Mesothelial cell of epicardium (in vitro differentiated cells): Measurements from ENCODE around the gene GPER1. TPM values are rescaled to one million over a fixed set of nuclear protein-coding genes. Genes with fewer than 3 reads are reported as not detected.

Source experiments
- DNase-seq, 2 experiments: peaks; one replicate each; pipeline ENCODE4 v3.0.0; 2021; ENCODE audit warnings: low spot score in 2 of 2; ENCODE audit not compliant: unreplicated experiment in 2 of 2
- H3K27ac Mint-ChIP-seq: 2 replicates; pipeline ENCODE4 v1.8.0; 2021; ENCODE audit warnings: mixed read lengths
- H3K27me3 Mint-ChIP-seq: 2 replicates; pipeline ENCODE4 v1.8.0; 2021; ENCODE audit warnings: low read depth, mixed read lengths
- H3K36me3 Mint-ChIP-seq: 2 replicates; pipeline ENCODE4 v1.8.0; 2021; ENCODE audit warnings: mixed read lengths
- H3K4me1 Mint-ChIP-seq: 2 replicates; pipeline ENCODE4 v1.8.0; 2021; ENCODE audit warnings: mixed read lengths
- H3K4me3 Mint-ChIP-seq: 2 replicates; pipeline ENCODE4 v1.8.0; 2021; ENCODE audit warnings: mild to moderate bottlenecking, moderate library complexity, mixed read lengths
- H3K9me3 Mint-ChIP-seq: 2 replicates; pipeline ENCODE4 v1.8.0; 2021; ENCODE audit warnings: mixed read lengths
- total RNA-seq: library from RNA; stranded (reverse); gene quantifications from 3 replicates; pipeline ENCODE4 v1.2.1, GENCODE V29; 2021
- TF ChIP-seq, protein P1 (sequence below): fragments of 200-600 bp; sonication (generic); IDR thresholded peaks from one replicate; pipeline ENCODE4 v1.5.0; 2021; ENCODE audit warnings: antibody characterized with exemption; ENCODE audit not compliant: unreplicated experiment

Gene GPER1
- total RNA-seq, 1 donor from 2014 or later: 2.1 TPM

DNA sequence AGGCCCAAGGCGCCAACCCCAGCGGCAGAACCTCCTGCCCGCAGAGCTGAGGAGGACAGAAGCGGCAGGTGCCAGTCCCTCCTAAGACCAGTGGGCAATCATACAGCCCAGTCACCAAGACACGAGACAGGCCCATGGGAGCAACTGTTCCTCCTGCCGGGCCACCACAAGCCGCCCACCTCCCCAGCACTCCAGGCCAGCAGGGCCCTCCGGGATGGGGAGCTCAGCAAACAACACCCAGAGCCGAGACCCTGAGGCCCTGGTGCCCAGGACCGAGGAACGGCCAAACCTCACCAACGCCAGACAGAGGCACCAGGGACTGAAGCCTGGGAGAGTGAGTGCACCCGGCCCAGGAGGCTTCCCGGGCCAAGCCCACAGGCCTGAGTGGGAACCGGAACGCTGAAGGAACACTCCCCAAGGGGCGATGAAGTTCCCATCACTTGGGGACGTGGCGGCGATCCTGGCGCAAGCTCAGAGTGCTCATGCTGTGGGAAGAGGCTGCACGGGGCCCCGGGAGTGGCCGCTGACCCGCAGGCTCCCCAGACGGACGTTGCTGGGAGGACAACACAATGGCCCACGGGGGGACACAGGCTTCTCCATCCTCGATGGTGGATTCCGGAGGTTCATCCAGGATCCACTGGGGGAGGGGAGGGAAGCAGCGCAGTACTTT lies 35.1 kb downstream of the GPER1 start:
- peaks cover 15% of the 10 kb centered on the region for H3K36me3 Mint-ChIP-seq
- no peak overlapping the region for H3K27ac Mint-ChIP-seq
- no peaks in the 10 kb centered on the region for H3K27me3 Mint-ChIP-seq
- H3K9me3 Mint-ChIP-seq: no peaks in the 10 kb centered on the region
- TF ChIP-seq, protein P1, sequence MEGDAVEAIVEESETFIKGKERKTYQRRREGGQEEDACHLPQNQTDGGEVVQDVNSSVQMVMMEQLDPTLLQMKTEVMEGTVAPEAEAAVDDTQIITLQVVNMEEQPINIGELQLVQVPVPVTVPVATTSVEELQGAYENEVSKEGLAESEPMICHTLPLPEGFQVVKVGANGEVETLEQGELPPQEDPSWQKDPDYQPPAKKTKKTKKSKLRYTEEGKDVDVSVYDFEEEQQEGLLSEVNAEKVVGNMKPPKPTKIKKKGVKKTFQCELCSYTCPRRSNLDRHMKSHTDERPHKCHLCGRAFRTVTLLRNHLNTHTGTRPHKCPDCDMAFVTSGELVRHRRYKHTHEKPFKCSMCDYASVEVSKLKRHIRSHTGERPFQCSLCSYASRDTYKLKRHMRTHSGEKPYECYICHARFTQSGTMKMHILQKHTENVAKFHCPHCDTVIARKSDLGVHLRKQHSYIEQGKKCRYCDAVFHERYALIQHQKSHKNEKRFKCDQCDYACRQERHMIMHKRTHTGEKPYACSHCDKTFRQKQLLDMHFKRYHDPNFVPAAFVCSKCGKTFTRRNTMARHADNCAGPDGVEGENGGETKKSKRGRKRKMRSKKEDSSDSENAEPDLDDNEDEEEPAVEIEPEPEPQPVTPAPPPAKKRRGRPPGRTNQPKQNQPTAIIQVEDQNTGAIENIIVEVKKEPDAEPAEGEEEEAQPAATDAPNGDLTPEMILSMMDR: no peak
- DNase-seq: no peak
- no peaks in the 10 kb centered on the region for H3K4me1 Mint-ChIP-seq
- H3K4me3 Mint-ChIP-seq: no peak overlapping the region

DNA sequence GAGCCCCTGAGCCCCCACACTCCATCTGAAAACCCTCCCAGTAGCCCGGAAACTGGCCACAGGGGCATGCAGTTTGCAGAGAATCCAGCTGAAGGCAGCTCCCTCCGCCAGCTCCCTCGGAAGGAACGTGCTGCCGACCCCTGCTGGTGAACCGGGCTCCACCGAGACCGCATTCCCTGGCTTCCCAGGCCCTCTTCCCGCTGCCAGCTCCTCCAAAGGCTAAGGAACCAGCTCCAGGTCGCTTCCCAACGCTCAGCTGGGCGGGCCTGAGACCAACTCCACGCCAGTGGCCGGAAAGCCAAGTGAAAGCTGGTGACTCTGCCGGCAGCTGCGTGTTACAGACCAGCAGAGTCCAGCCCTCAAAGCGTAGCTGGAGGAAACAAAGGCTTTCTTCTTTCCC lies 35.8 kb downstream of the GPER1 start:
- peaks cover 15% of the 10 kb centered on the region for H3K36me3 Mint-ChIP-seq
- H3K9me3 Mint-ChIP-seq: no peaks in the 10 kb centered on the region
- H3K27ac Mint-ChIP-seq: no peak overlapping the region
- peak in 1 of 2 experiments; percentile 69 for DNase-seq
- no peaks in the 10 kb centered on the region for H3K4me1 Mint-ChIP-seq
- TF ChIP-seq, protein P1: no peak
- H3K27me3 Mint-ChIP-seq: no peaks in the 10 kb centered on the region
- no peak overlapping the region for H3K4me3 Mint-ChIP-seq

DNA sequence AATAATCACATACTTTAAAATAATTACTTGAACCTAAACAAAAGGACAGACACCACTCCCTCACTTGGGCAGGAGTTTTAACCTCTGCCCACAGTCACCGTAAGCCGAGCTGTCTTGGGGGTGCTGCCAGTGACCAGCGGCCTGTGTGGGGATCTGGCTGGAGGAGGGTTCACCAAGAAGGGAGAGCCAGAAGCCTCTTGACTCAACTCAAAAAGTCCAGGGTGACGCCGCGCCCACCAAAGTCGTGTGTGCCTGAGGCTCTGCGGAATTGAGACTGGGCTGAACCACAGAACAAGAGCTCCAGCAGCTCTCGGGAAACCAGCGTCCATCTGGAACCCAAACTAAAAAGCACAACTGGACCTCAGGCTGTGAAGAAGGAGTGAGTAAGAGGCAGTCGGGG lies 36.3 kb downstream of the GPER1 start:
- Mint-ChIP-seq H3K4me3 (no peak overlapping the region), H3K9me3 (no peaks in the 10 kb centered on the region)

DNA sequence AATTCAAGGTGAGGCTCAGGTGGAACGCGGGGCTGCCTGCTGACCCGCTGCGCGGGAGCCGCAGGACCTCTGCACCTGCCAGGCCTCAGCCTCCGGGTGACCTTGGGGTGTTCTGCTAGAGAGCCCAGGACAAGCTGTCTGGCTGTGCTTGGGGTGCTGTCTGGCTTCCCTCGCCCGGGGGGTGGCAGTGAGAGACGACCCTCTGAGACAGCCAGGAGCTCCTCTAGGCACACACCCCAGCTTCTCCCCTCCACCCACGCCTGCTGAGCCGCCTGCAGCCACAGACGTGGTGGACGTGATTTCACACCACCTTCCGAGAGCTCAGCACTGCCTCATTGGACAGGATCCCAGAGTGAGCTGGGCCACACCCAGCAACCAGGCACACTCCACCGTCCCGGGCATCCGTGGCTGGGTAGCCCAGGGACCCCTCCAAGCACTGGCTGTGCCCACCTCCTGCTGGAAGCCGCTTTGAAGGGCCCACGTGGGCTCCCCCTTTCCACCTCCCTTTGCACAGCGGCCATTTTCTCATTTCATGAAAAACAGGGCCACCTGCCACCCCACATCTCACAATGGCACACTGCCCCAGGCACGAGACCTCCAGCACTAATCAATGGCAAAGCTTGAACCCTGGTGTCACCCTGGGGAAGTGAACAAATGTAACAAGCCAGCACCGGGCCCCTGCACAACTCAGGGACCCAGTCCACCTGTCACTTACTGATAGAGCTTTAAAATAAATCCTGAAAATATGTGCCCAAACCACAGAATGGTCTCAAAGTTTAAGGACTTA lies 37.1 kb downstream of the GPER1 start:
- DNase-seq: no peak
- TF ChIP-seq, protein P1: no peak
- H3K4me1 Mint-ChIP-seq: no peaks in the 10 kb centered on the region
- no peaks in the 10 kb centered on the region for H3K27me3 Mint-ChIP-seq
- no peak overlapping the region for H3K27ac Mint-ChIP-seq
- peaks cover 15% of the 10 kb centered on the region for H3K36me3 Mint-ChIP-seq
- no peaks in the 10 kb centered on the region for H3K9me3 Mint-ChIP-seq
- no peak overlapping the region for H3K4me3 Mint-ChIP-seq

More for the DNA sequence above, 36.3 kb downstream of the GPER1 start:
- Mint-ChIP-seq H3K36me3 (peaks cover 15% of the 10 kb centered on the region), H3K27me3 (no peaks in the 10 kb centered on the region), H3K27ac (no peak overlapping the region), H3K4me1 (no peaks in the 10 kb centered on the region)
- TF ChIP-seq, protein P1: no peak
- DNase-seq: no peak

DNA sequence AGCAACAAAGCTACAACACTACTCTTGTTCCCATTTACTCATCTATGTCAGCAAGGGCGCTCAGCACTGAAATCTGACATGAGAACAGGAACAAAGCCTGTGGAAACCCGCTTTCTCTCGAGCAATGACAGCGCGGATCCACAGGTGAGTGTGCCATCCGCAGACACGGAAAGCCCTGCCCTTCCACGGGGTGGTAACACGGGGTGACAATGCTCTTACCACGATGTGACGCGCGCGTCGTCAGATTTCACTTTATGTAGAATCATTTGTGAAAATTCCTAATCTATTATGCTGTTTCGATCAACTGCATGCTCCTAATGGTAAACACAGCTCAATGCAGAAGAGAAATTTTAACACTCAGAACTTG lies 37.7 kb downstream of the GPER1 start:
- no peak overlapping the region for H3K27ac Mint-ChIP-seq
- TF ChIP-seq, protein P1: no peak
- peaks cover 15% of the 10 kb centered on the region for H3K36me3 Mint-ChIP-seq
- H3K4me1 Mint-ChIP-seq: no peaks in the 10 kb centered on the region
- no peaks in the 10 kb centered on the region for H3K9me3 Mint-ChIP-seq
- DNase-seq: no peak
- no peak overlapping the region for H3K4me3 Mint-ChIP-seq
- H3K27me3 Mint-ChIP-seq: no peaks in the 10 kb centered on the region
